Measurements from ENCODE around the gene INHBB. TPM values are rescaled to one million over a fixed set of nuclear protein-coding genes. Genes with fewer than 3 reads are reported as not detected.

Gene INHBB
- total RNA-seq, 1 donor from 2014 or later = not detected

GRCh38 chr2:120348134-120348736 is 2.3 kb downstream of the INHBB start:
- DNase-seq (ENCODE audit: low spot score, unreplicated experiment) = no peak
- no peaks in the 10 kb centered on the region for H3K36me3 Mint-ChIP-seq (ENCODE audit: insufficient read depth)
- H3K27me3 Mint-ChIP-seq = peaks cover 56% of the 10 kb centered on the region
- no peaks in the 10 kb centered on the region for H3K9me3 Mint-ChIP-seq (ENCODE audit: low read depth)
- H3K4me1 Mint-ChIP-seq (ENCODE audit: low read depth) = peaks cover 14% of the 10 kb centered on the region
- H3K4me3 Mint-ChIP-seq (ENCODE audit: low read depth) = no peak overlapping the region
- no peak overlapping the region for H3K27ac Mint-ChIP-seq
- no peak for TF ChIP-seq CTCF (IDR thresholded peaks at IDR 0.05; ENCODE audit: unreplicated experiment)

GRCh38 chr2:120348737-120349439 is 3.0 kb downstream of the INHBB start:
- H3K36me3 Mint-ChIP-seq (ENCODE audit: insufficient read depth) = no peaks in the 10 kb centered on the region
- H3K27me3 Mint-ChIP-seq = peaks cover 51% of the 10 kb centered on the region
- no peak overlapping the region for H3K4me3 Mint-ChIP-seq (ENCODE audit: low read depth)

GRCh38 chr2:120349440-120349921 is 3.5 kb downstream of the INHBB start:
- H3K4me1 Mint-ChIP-seq (ENCODE audit: low read depth) = peaks cover 14% of the 10 kb centered on the region
- H3K4me3 Mint-ChIP-seq (ENCODE audit: low read depth) = no peak overlapping the region
- H3K9me3 Mint-ChIP-seq (ENCODE audit: low read depth) = no peaks in the 10 kb centered on the region
- TF ChIP-seq CTCF (IDR thresholded peaks at IDR 0.05; ENCODE audit: unreplicated experiment) = no peak
- no peaks in the 10 kb centered on the region for H3K36me3 Mint-ChIP-seq (ENCODE audit: insufficient read depth)
- no peak for DNase-seq (ENCODE audit: low spot score, unreplicated experiment)
- no peak overlapping the region for H3K27ac Mint-ChIP-seq
- H3K27me3 Mint-ChIP-seq = peaks cover 57% of the 10 kb centered on the region

More at GRCh38 chr2:120348737-120349439, 3.0 kb downstream of the INHBB start:
- Mint-ChIP-seq H3K4me1 (ENCODE audit: low read depth) (peaks cover 14% of the 10 kb centered on the region), H3K27ac (no peak overlapping the region), H3K9me3 (ENCODE audit: low read depth) (no peaks in the 10 kb centered on the region)
- DNase-seq (ENCODE audit: low spot score, unreplicated experiment) = no peak
- TF ChIP-seq CTCF (IDR thresholded peaks at IDR 0.05; ENCODE audit: unreplicated experiment) = no peak

DNA sequence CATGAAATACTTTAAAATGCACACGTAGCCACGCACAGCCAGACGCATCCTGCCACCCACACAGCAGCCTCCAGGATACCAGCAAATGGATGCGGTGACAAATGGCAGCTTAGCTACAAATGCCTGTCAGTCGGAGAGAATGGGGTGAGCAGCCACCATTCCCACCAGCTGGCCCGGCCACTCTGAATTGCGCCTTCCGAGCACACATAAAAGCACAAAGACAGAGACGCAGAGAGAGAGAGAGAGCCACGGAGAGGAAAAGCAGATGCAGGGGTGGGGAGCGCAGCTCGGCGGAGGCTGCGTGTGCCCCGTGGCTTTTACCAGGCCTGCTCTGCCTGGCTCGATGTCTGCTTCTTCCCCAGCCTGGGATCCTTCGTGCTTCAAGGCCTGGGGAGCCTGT is 4.1 kb downstream of the INHBB start:
- TF ChIP-seq CTCF (IDR thresholded peaks at IDR 0.05; ENCODE audit: unreplicated experiment) = no peak
- Mint-ChIP-seq H3K36me3 (ENCODE audit: insufficient read depth) (no peaks in the 10 kb centered on the region), H3K9me3 (ENCODE audit: low read depth) (no peaks in the 10 kb centered on the region), H3K4me1 (ENCODE audit: low read depth) (peaks cover 14% of the 10 kb centered on the region), H3K27ac (no peak overlapping the region), H3K4me3 (ENCODE audit: low read depth) (no peak overlapping the region), H3K27me3 (peaks cover 63% of the 10 kb centered on the region)
- DNase-seq (ENCODE audit: low spot score, unreplicated experiment) = no peak

DNA sequence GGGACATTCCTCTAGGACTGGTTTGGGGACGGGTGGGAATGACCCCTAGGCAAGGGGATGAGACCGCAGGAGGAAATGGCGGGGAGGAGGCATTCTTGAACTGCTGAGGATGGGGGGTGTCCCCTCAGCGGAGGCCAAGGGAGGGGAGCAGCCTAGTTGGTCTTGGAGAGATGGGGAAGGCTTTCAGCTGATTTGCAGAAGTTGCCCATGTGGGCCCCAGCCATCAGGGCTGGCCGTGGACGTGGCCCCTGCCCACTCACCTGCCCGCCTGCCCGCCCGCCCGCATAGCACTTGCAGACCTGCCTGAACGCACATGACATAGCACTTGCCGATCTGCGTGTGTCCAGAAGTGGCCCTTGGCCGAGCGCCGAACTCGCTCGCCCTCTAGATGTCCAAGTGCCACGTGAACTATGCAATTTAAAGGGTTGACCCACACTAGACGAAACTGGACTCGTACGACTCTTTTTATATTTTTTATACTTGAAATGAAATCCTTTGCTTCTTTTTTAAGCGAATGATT is 4.9 kb downstream of the INHBB start:
- H3K36me3 Mint-ChIP-seq (ENCODE audit: insufficient read depth) = no peaks in the 10 kb centered on the region
- peaks cover 65% of the 10 kb centered on the region for H3K27me3 Mint-ChIP-seq
- no peak overlapping the region for H3K27ac Mint-ChIP-seq
- no peaks in the 10 kb centered on the region for H3K9me3 Mint-ChIP-seq (ENCODE audit: low read depth)
- TF ChIP-seq CTCF (IDR thresholded peaks at IDR 0.05; ENCODE audit: unreplicated experiment) = no peak
- H3K4me3 Mint-ChIP-seq (ENCODE audit: low read depth) = no peak overlapping the region
- no peak for DNase-seq (ENCODE audit: low spot score, unreplicated experiment)
- peaks cover 14% of the 10 kb centered on the region for H3K4me1 Mint-ChIP-seq (ENCODE audit: low read depth)
